GM18870 (cell line): Measurements from ENCODE around the gene BOD1.

Experiments used
- ATAC-seq: cut with Tn5 transposase; IDR thresholded peaks from one replicate; pipeline ENCODE4 v1.9.1; 2021; ENCODE audit warnings: moderate library complexity; ENCODE audit not compliant: unreplicated experiment

The BOD1 gene

GRCh38 chr5:173578947-173579615 lies 37.4 kb downstream of the BOD1 start:
- ATAC-seq = no peak

GRCh38 chr5:173577817-173578216 lies 38.6 kb downstream of the BOD1 start:
- ATAC-seq = no peak

- ATAC-seq = no peak
Measured at GRCh38 chr5:173577166-173577565, 39.3 kb downstream of the BOD1 start.

GRCh38 chr5:173575985-173576384 lies 40.5 kb downstream of the BOD1 start:
- ATAC-seq = no peak

GRCh38 chr5:173574983-173575382 lies 41.5 kb downstream of the BOD1 start:
- ATAC-seq = no peak

GRCh38 chr5:173573126-173573960 lies 43.1 kb downstream of the BOD1 start:
- ATAC-seq = no peak

- ATAC-seq = no peak
Measured at GRCh38 chr5:173572431-173573125, 43.9 kb downstream of the BOD1 start.

GRCh38 chr5:173570321-173571090 lies 45.9 kb downstream of the BOD1 start:
- no peak for ATAC-seq

GRCh38 chr5:173568703-173569102 lies 47.7 kb downstream of the BOD1 start:
- no peak for ATAC-seq

- ATAC-seq = no peak
Measured at GRCh38 chr5:173568128-173568527, 48.3 kb downstream of the BOD1 start.

- no peak for ATAC-seq
Measured at GRCh38 chr5:173567548-173567947, 48.9 kb downstream of the BOD1 start.

GRCh38 chr5:173565491-173566072 lies 50.9 kb downstream of the BOD1 start:
- ATAC-seq = no peak

- no peak for ATAC-seq
Measured at GRCh38 chr5:173564106-173564505, 52.3 kb downstream of the BOD1 start.

- no peak for ATAC-seq
Measured at GRCh38 chr5:173563246-173563645, 53.2 kb downstream of the BOD1 start.

- no peak for ATAC-seq
Measured at GRCh38 chr5:173562451-173562850, 54.0 kb downstream of the BOD1 start.
